ENCODE measurements around the gene TPSAB1. TPM values are rescaled to one million over a fixed set of nuclear protein-coding genes. Genes with fewer than 3 reads are reported as not detected.

Gene TPSAB1
- total and polyA plus RNA-seq, 2 donors from 2014 or later = 1.6 to 156 TPM

DNA sequence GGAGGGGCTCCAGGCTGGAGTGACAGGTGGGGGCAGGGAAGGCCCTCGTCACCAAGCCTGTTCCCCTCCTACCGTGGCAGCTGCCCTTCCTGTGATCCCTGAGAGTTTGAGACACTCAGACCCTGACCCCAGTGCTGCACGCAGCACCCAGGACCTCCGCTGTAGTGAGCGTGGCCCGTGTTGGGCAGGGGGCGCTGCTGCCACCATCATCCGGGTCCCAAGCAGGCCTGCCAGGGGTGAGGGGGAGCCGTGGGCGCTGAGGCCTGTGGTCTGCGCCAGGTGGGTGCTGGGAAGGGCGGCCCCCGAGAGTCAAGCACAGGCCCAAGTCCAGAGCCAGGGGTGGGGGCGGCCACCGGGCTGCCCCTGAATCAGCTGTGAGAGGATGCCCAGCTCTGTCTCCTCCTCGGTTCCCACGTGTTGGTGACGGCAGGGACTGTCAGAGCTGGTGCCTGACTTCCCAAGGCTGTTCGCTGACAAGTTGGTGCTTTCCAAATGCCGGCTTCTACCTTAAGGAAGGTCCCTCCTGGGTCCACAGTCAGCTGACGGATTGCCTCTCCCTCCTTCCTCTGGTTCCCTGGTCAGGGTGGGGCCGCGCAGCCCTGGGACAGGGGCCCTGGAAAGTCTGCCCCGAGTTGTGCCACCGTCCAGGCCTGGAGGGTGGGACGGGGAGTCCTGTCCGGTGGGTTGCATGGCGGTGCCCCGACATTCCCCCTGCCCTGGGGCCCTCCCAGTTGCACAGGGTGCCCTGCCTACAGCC, 46.5 kb upstream of the TPSAB1 start:
- peak overlapping the region in 1 of 2 donors; percentile 26 for H3K27ac ChIP-seq (ENCODE audit: low read depth in 2 of 2, low read length in 2 of 2)
- H3K4me3 ChIP-seq (ENCODE audit: low read length in 3 of 3) = no peak overlapping the region
- FAIRE-seq = no peak
- H3K27me3 ChIP-seq (ENCODE audit: control insufficient read depth, insufficient read depth, low read length) = no peaks in the 10 kb centered on the region
- H3K9ac ChIP-seq (ENCODE audit: low read length in 3 of 3) = peak overlapping the region in 1 of 3 donors; percentile 7
- no peak for DNase-seq
- TF ChIP-seq, protein P1, sequence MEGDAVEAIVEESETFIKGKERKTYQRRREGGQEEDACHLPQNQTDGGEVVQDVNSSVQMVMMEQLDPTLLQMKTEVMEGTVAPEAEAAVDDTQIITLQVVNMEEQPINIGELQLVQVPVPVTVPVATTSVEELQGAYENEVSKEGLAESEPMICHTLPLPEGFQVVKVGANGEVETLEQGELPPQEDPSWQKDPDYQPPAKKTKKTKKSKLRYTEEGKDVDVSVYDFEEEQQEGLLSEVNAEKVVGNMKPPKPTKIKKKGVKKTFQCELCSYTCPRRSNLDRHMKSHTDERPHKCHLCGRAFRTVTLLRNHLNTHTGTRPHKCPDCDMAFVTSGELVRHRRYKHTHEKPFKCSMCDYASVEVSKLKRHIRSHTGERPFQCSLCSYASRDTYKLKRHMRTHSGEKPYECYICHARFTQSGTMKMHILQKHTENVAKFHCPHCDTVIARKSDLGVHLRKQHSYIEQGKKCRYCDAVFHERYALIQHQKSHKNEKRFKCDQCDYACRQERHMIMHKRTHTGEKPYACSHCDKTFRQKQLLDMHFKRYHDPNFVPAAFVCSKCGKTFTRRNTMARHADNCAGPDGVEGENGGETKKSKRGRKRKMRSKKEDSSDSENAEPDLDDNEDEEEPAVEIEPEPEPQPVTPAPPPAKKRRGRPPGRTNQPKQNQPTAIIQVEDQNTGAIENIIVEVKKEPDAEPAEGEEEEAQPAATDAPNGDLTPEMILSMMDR (IDR thresholded peaks at IDR 0.05; ENCODE audit: borderline replicate concordance, extremely low read depth, insufficient read depth) = no peak
- H3K36me3 ChIP-seq (ENCODE audit: control insufficient read depth in 2 of 3, insufficient read depth in 3 of 3, low read length in 3 of 3) = no peaks in the 10 kb centered on the region
- intact Hi-C loops (cut with DNase I) = no loop called here
- H3K9me3 ChIP-seq (ENCODE audit: control insufficient read depth in 2 of 3, insufficient read depth in 1 of 3, low read length in 3 of 3) = no peaks in the 10 kb centered on the region
- peaks cover 0 to 21% (median 9%) of the 10 kb centered on the region in 3 donors for H3K4me1 ChIP-seq (ENCODE audit: control insufficient read depth in 2 of 3, insufficient read depth in 2 of 3, low read depth in 1 of 3, low read length in 3 of 3)

GRCh38 chr16:1194665-1195392, 45.7 kb upstream of the TPSAB1 start:
- intact Hi-C loops (cut with DNase I) = no loop called here
- no peak overlapping the region for H3K9ac ChIP-seq (ENCODE audit: low read length in 3 of 3)
- peak in 2 of 5 donors; percentile 49 to 51 for DNase-seq
- no peak overlapping the region for H3K4me3 ChIP-seq (ENCODE audit: low read length in 3 of 3)
- H3K9me3 ChIP-seq (ENCODE audit: control insufficient read depth in 2 of 3, insufficient read depth in 1 of 3, low read length in 3 of 3) = no peaks in the 10 kb centered on the region
- H3K36me3 ChIP-seq (ENCODE audit: control insufficient read depth in 2 of 3, insufficient read depth in 3 of 3, low read length in 3 of 3) = no peaks in the 10 kb centered on the region
- peaks cover 0 to 21% (median 9%) of the 10 kb centered on the region in 3 donors for H3K4me1 ChIP-seq (ENCODE audit: control insufficient read depth in 2 of 3, insufficient read depth in 2 of 3, low read depth in 1 of 3, low read length in 3 of 3)
- no peak overlapping the region for H3K27ac ChIP-seq (ENCODE audit: low read depth in 2 of 2, low read length in 2 of 2)
- FAIRE-seq = no peak
- H3K27me3 ChIP-seq (ENCODE audit: control insufficient read depth, insufficient read depth, low read length) = no peaks in the 10 kb centered on the region
- TF ChIP-seq, protein P1 (IDR thresholded peaks at IDR 0.05; ENCODE audit: borderline replicate concordance, extremely low read depth, insufficient read depth) = peak; percentile 51

- H3K9ac ChIP-seq (ENCODE audit: low read length in 3 of 3) = no peak overlapping the region
- H3K27me3 ChIP-seq (ENCODE audit: control insufficient read depth, insufficient read depth, low read length) = no peaks in the 10 kb centered on the region
- H3K4me3 ChIP-seq (ENCODE audit: low read length in 3 of 3) = no peak overlapping the region
- DNase-seq = no peak
- H3K27ac ChIP-seq (ENCODE audit: low read depth in 2 of 2, low read length in 2 of 2) = no peak overlapping the region
- FAIRE-seq = no peak
- H3K9me3 ChIP-seq (ENCODE audit: control insufficient read depth in 2 of 3, insufficient read depth in 1 of 3, low read length in 3 of 3) = no peaks in the 10 kb centered on the region
- intact Hi-C loops (cut with DNase I) = no loop called here
- H3K36me3 ChIP-seq (ENCODE audit: control insufficient read depth in 2 of 3, insufficient read depth in 3 of 3, low read length in 3 of 3) = no peaks in the 10 kb centered on the region
- peaks cover 0 to 21% (median 9%) of the 10 kb centered on the region in 3 donors for H3K4me1 ChIP-seq (ENCODE audit: control insufficient read depth in 2 of 3, insufficient read depth in 2 of 3, low read depth in 1 of 3, low read length in 3 of 3)
- TF ChIP-seq, protein P1 (IDR thresholded peaks at IDR 0.05; ENCODE audit: borderline replicate concordance, extremely low read depth, insufficient read depth) = no peak
Measured at GRCh38 chr16:1195393-1195666, 45.2 kb upstream of the TPSAB1 start.

Data from kidney (tissue), 14 donors.